Panc1 (cell line): ENCODE measurements around the gene SPATA31C1. TPM values are rescaled to one million over a fixed set of nuclear protein-coding genes. Genes with fewer than 3 reads are reported as not detected.

Experiments
- ATAC-seq: fragments of 200-7000 bp; cut with Tn5 transposase; 2 replicates; pipeline ENCODE4 v1.9.1; 2020; ENCODE audit warnings: mild to moderate bottlenecking, moderate library complexity
- BruUV-seq: library from RNA; stranded (reverse); fragments of 400-500 nt; replicated peaks from 2 replicates; lab custom pipeline; 2021; lab: Mats Ljungman, UMichigan
- CTCF ChIA-PET: fragments of 300-600 bp; sonication (Branson Sonifier 250); formaldehyde crosslinking; loops from one replicate; lab custom pipeline; 2022; ENCODE audit warnings: antibody characterized with exemption; lab: Charles Lee
- POLR2A ChIA-PET: fragments of 300-600 bp; sonication (Branson Sonifier 250); formaldehyde crosslinking; loops from one replicate; lab custom pipeline; 2022; ENCODE audit warnings: antibody characterized with exemption; lab: Charles Lee
- DNase-seq: peaks from one replicate; pipeline ENCODE4 v3.0.0-alpha.2; 2010; ENCODE audit warnings: low read depth, low spot score
- H3K27ac ChIP-seq: 2 replicates; pipeline ENCODE4 v1.5.1; 2011; ENCODE audit warnings: mild to moderate bottlenecking, low read length, inconsistent platforms
- H3K27me3 ChIP-seq: fragments of 200-500 bp; sonication (Bioruptor generic); 2 replicates; pipeline ENCODE4 v1.6.0; 2014; ENCODE audit warnings: low read length, inconsistent platforms; ENCODE audit not compliant: control insufficient read depth, insufficient read depth
- H3K36me3 ChIP-seq: fragments of 200-500 bp; sonication (Bioruptor generic); 2 replicates; pipeline ENCODE4 v1.5.1; 2014; ENCODE audit warnings: inconsistent platforms, mild to moderate bottlenecking, low read length, moderate library complexity; ENCODE audit not compliant: control insufficient read depth, insufficient read depth
- H3K4me1 ChIP-seq: 2 replicates; pipeline ENCODE4 v1.5.1; 2011; ENCODE audit warnings: inconsistent platforms, mild to moderate bottlenecking, low read length, moderate library complexity; ENCODE audit not compliant: control insufficient read depth, insufficient read depth
- H3K4me3 ChIP-seq, 2 experiments: 2 replicates each; pipeline ENCODE4 v1.5.1; 2011 to 2012; ENCODE audit warnings: low read depth in 2 of 2, low read length in 2 of 2, mild to moderate bottlenecking in 2 of 2, inconsistent platforms in 1 of 2, moderate library complexity in 1 of 2
- H3K9me3 ChIP-seq: fragments of 200-500 bp; sonication (Bioruptor generic); 2 replicates; pipeline ENCODE4 v1.5.1; 2014; ENCODE audit warnings: low read depth, mild to moderate bottlenecking, inconsistent platforms, low read length, moderate library complexity; ENCODE audit not compliant: control insufficient read depth, insufficient read depth
- POLR2AphosphoS5 ChIP-seq: IDR thresholded peaks from 2 replicates; pipeline ENCODE4 v1.6.1; 2012; ENCODE audit warnings: mild to moderate bottlenecking, low read depth, low read length, moderate library complexity
- SIN3A ChIP-seq: IDR thresholded peaks from 2 replicates; pipeline ENCODE4 v1.6.1; 2012; ENCODE audit warnings: low read depth, mild to moderate bottlenecking, low read length, moderate library complexity, borderline replicate concordance; ENCODE audit not compliant: insufficient read depth
- TCF7L2 ChIP-seq: IDR thresholded peaks from 2 replicates; pipeline ENCODE4 v1.6.1; 2011; ENCODE audit warnings: mild to moderate bottlenecking, low read depth, low read length, inconsistent platforms
- in situ Hi-C: cut with HindIII; loops from 2 replicates; pipeline ENCODE4 v1.10.0; 2016; ENCODE audit warnings: low sequenced_read_pairs, low pct_unique_long_range_greater_than_20kb
- intact Hi-C: fragments of 100-400 bp; cut with micrococcal nuclease; formaldehyde crosslinking; loops from one replicate; pipeline ENCODE4 v1.10.0; 2022; ENCODE audit not compliant: unreplicated experiment
- total RNA-seq: library from RNA; stranded (reverse); gene quantifications from one replicate; pipeline ENCODE4 v1.2.1, GENCODE V29; 2021; ENCODE audit not compliant: unreplicated experiment
- TF ChIP-seq, protein P1 (sequence below), 2 experiments: IDR thresholded peaks; 2 replicates each; pipeline ENCODE4 v1.6.1; 2011 to 2012; ENCODE audit warnings: low read depth in 2 of 2, control low read depth in 1 of 2, low read length in 1 of 2, mild to moderate bottlenecking in 1 of 2, moderate library complexity in 1 of 2; ENCODE audit not compliant: insufficient read depth in 1 of 2
- TF ChIP-seq, protein P2 (sequence below): fragments of 450-650 bp; IDR thresholded peaks from 2 replicates; pipeline ENCODE4 v1.5.1; 2017; ENCODE audit warnings: mild to moderate bottlenecking

Gene SPATA31C1
- total RNA-seq, 1 experiment from 2014 or later = not detected

DNA sequence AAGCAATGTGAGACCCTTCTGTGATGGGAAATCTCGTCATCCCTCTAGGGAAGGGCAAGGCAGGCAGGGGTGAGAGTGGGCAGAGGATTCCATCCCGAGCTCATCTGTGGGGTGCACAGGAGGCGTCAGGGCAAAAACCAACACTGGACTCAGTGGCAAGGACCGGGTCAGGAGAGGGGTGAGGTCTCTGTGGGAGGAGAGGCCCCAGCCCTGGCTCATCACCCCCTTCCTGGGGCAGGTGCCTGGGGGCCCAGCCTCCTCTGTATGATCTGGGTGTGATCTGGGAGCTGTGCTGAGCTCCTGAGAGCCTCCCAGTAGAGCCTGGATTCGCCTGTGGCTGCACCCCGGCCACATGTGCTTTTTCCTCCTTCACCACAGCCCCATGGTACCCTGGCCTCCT is 34.5 kb upstream of the SPATA31C1 start:
- Histone ChIP-seq H3K36me3 (no peaks in the 10 kb centered on the region), H3K27me3 (no peaks in the 10 kb centered on the region), H3K9me3 (no peaks in the 10 kb centered on the region), H3K4me1 (no peaks in the 10 kb centered on the region), H3K4me3 (no peak overlapping the region), H3K27ac (no peak overlapping the region)
- intact Hi-C loops = no loop called here
- ATAC-seq = no peak
- in situ Hi-C loops = no loop called here
- no TSS peak for BruUV-seq
- no peak for DNase-seq
- ChIA-PET CTCF (no interaction called here), POLR2A (no interaction called here)
- TF ChIP-seq POLR2AphosphoS5 = no peak
- TF ChIP-seq, protein P1, sequence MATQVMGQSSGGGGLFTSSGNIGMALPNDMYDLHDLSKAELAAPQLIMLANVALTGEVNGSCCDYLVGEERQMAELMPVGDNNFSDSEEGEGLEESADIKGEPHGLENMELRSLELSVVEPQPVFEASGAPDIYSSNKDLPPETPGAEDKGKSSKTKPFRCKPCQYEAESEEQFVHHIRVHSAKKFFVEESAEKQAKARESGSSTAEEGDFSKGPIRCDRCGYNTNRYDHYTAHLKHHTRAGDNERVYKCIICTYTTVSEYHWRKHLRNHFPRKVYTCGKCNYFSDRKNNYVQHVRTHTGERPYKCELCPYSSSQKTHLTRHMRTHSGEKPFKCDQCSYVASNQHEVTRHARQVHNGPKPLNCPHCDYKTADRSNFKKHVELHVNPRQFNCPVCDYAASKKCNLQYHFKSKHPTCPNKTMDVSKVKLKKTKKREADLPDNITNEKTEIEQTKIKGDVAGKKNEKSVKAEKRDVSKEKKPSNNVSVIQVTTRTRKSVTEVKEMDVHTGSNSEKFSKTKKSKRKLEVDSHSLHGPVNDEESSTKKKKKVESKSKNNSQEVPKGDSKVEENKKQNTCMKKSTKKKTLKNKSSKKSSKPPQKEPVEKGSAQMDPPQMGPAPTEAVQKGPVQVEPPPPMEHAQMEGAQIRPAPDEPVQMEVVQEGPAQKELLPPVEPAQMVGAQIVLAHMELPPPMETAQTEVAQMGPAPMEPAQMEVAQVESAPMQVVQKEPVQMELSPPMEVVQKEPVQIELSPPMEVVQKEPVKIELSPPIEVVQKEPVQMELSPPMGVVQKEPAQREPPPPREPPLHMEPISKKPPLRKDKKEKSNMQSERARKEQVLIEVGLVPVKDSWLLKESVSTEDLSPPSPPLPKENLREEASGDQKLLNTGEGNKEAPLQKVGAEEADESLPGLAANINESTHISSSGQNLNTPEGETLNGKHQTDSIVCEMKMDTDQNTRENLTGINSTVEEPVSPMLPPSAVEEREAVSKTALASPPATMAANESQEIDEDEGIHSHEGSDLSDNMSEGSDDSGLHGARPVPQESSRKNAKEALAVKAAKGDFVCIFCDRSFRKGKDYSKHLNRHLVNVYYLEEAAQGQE (IDR thresholded peaks at IDR 0.05; ENCODE audit: insufficient read depth in 1 of 2, low read depth in 2 of 2, low read length in 1 of 2) = no peak
- no peak for TF ChIP-seq SIN3A
- no peak for TF ChIP-seq TCF7L2
- TF ChIP-seq, protein P2, sequence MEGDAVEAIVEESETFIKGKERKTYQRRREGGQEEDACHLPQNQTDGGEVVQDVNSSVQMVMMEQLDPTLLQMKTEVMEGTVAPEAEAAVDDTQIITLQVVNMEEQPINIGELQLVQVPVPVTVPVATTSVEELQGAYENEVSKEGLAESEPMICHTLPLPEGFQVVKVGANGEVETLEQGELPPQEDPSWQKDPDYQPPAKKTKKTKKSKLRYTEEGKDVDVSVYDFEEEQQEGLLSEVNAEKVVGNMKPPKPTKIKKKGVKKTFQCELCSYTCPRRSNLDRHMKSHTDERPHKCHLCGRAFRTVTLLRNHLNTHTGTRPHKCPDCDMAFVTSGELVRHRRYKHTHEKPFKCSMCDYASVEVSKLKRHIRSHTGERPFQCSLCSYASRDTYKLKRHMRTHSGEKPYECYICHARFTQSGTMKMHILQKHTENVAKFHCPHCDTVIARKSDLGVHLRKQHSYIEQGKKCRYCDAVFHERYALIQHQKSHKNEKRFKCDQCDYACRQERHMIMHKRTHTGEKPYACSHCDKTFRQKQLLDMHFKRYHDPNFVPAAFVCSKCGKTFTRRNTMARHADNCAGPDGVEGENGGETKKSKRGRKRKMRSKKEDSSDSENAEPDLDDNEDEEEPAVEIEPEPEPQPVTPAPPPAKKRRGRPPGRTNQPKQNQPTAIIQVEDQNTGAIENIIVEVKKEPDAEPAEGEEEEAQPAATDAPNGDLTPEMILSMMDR = no peak

DNA sequence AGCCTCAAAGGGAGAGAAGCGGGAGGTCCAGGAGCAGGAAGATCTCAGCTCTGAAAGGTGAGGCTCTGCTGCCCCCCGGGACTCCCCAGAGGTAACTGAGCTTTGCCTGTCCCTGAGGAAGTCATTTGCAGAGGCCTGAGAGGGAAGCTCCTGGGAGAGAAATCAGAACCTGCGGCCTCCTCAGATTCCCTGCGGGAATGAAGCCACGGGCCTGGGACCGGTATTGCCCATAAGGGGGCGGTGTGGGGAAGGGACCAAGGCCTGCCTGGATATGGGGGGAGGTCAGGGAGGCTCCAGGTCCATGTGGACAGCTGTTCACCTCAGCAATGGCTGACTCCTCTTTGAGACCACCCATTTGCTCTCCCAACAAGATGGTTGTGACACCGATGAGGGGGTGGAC is 33.8 kb upstream of the SPATA31C1 start:
- ChIA-PET POLR2A (no interaction called here), CTCF (no interaction called here)
- no peak for TF ChIP-seq POLR2AphosphoS5
- TF ChIP-seq, protein P1 (IDR thresholded peaks at IDR 0.05; ENCODE audit: insufficient read depth in 1 of 2, low read depth in 2 of 2, low read length in 1 of 2) = no peak
- TF ChIP-seq, protein P2 = peak; percentile 44
- TF ChIP-seq TCF7L2 = no peak
- no TSS peak for BruUV-seq
- no peak overlapping the region for H3K4me3 ChIP-seq
- ATAC-seq (no peak), DNase-seq (no peak)
- intact Hi-C loops (no loop called here), in situ Hi-C loops (no loop called here)
- no peak overlapping the region for H3K27ac ChIP-seq
- H3K27me3 ChIP-seq = no peaks in the 10 kb centered on the region
- no peaks in the 10 kb centered on the region for H3K36me3 ChIP-seq
- no peaks in the 10 kb centered on the region for H3K9me3 ChIP-seq
- no peaks in the 10 kb centered on the region for H3K4me1 ChIP-seq
